HEK293T (cell line): ENCODE data around the gene CACHD1.

Source experiments
- BHLHE40 ChIP-seq: fragments of 450-650 bp; IDR thresholded peaks from 2 replicates; pipeline ENCODE4 v1.6.1; 2016; ENCODE audit warnings: mild to moderate bottlenecking, moderate library complexity, borderline replicate concordance
- CTBP1 ChIP-seq: fragments of 450-650 bp; IDR thresholded peaks from 2 replicates; pipeline ENCODE4 v1.6.1; 2016; ENCODE audit warnings: borderline replicate concordance
- FOXA1 ChIP-seq: fragments of 450-650 bp; IDR thresholded peaks from 2 replicates; pipeline ENCODE4 v1.6.1; 2016; ENCODE audit warnings: mild to moderate bottlenecking
- FOXM1 ChIP-seq: fragments of 450-650 bp; IDR thresholded peaks from 2 replicates; pipeline ENCODE4 v1.6.1; 2017; ENCODE audit warnings: mild to moderate bottlenecking, borderline replicate concordance
- L3MBTL2 ChIP-seq: fragments of 450-650 bp; conservative IDR thresholded peaks from 2 replicates; pipeline ENCODE4 v1.6.1; 2016; ENCODE audit warnings: mild to moderate bottlenecking
- SP1 ChIP-seq: fragments of 450-650 bp; IDR thresholded peaks from 2 replicates; pipeline ENCODE4 v1.6.1; 2017
- TARDBP ChIP-seq: fragments of 450-650 bp; IDR thresholded peaks from 2 replicates; pipeline ENCODE4 v1.6.1; 2016

GRCh38 chr1:64574301-64574700 is 104.4 kb downstream of the CACHD1 start:
- TF ChIP-seq CTBP1: no peak
- no peak for TF ChIP-seq TARDBP
- TF ChIP-seq FOXA1: no peak
- TF ChIP-seq FOXM1: no peak
- no peak for TF ChIP-seq BHLHE40
- no peak for TF ChIP-seq SP1
- no peak for TF ChIP-seq L3MBTL2
